SH-SY5Y (cell line): ENCODE measurements around the gene RXRA.

Source experiments
- GATA2 ChIP-seq: IDR thresholded peaks from 2 replicates; pipeline ENCODE4 v1.6.1; 2011; ENCODE audit warnings: mild to moderate bottlenecking, low read depth, low read length
- GATA3 ChIP-seq: IDR thresholded peaks from 2 replicates; pipeline ENCODE4 v1.6.1; 2011; ENCODE audit warnings: low read depth, mild to moderate bottlenecking, low read length, moderate library complexity

GRCh38 chr9:134283111-134283515, 43.1 kb upstream of the RXRA start:
- TF ChIP-seq GATA2 (no peak), GATA3 (no peak)
